HG02642 (cell line): Measurements from ENCODE around the gene EPDR1.
"Not testable (repeated sequence)": the region's sequence is repeated elsewhere in the genome, so short reads cannot be mapped to it uniquely, and the experiment has no call there.

ENCODE experiments used
- ATAC-seq: cut with Tn5 transposase; IDR thresholded peaks from one replicate; pipeline ENCODE4 v1.9.1; 2021; ENCODE audit warnings: mild to moderate bottlenecking; ENCODE audit not compliant: unreplicated experiment, poor library complexity

Gene EPDR1

GRCh38 chr7:37927773-37928444 is 7.5 kb downstream of the EPDR1 start:
- no peak for ATAC-seq

- no peak for ATAC-seq
Measured at GRCh38 chr7:37928878-37929277, 8.4 kb downstream of the EPDR1 start.

DNA sequence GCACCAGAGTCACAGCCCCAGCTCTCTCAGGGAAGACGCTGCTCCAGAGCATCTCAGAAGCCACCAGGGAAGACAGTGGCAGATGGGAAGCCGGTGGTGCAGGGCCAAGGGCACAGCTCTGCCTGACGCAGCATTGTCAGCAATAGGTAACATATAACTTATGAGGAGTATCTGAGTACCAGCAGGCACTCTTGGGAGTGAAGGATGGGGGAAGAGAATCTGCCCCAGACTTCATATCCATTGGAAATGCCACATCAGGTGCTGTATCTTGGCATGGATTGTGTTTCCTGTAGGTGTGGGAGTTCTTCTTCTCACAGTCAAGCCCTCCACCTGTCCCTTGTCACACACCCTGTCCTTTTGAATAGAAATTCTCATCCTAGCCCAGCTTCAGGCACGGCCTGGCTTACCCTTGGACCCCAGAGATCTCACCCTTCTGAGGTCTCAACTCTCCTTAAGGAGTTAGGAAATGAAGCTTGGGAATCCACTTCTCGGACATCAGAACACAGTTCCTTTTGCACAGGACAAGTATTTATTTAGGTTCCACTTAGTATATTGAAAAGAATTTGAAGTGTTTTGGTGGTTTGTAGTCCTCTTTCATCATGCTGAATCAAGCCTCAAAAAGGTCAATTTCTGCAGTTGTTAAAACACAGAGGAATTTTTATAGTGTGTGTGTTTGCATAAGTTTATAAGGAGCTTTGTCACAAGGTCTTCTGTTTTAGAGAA is 9.9 kb downstream of the EPDR1 start:
- ATAC-seq: no peak

DNA sequence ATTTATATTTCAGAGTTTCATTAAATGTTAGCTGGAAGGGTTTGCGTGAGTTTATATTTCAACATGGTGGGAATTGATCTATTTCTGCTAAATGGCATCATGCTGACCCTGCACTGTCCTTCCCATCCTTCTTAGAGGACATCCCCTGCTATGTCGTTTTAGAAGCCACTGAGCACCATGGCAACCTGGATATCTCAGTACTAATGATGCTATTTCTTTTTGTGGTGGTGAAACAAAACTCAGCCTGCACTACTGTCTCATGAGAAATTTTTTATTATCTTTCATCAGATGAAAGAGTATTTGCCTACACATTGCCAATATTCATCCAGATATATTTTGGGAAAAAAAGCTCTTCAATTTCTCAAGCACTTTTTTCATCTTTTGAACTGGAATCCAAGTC is 12.1 kb downstream of the EPDR1 start:
- ATAC-seq: no peak

GRCh38 chr7:37933018-37933566 is 12.7 kb downstream of the EPDR1 start:
- no peak for ATAC-seq

DNA sequence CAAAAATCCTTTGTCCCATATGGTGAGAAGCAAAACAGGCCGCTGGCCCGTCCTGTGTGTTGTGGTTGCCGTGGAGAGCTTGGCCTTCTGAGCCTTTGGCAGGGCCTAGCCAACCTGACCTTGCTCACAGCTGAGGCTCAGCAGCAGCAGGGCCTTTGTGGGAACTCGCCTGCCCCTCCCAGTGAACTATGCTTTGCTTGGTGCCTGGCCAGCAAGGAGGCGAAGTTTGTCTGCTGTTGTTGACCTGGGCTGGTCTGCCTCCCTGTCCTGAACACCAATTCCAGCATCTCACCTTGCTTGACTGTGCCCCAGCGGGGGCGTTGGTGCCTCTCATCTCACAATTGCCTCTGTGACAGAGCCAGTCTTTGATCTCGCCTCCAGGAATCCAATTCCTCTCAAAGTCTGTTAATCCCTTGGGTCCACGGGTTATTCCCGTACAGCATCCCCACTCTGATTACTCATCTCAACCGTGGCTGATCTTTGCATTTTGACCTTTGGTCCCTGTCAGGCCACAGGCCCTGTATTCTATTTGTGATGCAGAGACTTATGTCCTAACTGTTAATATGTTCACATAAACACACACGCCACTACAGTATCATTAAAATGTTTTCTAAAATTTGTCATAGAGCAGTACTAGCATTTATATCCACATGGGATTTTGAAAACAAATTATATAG is 22.6 kb downstream of the EPDR1 start:
- ATAC-seq: no peak

- ATAC-seq: no peak
Measured at GRCh38 chr7:37943905-37944736, 23.7 kb downstream of the EPDR1 start.

- ATAC-seq: no peak
Measured at GRCh38 chr7:37944737-37945054, 24.3 kb downstream of the EPDR1 start.

DNA sequence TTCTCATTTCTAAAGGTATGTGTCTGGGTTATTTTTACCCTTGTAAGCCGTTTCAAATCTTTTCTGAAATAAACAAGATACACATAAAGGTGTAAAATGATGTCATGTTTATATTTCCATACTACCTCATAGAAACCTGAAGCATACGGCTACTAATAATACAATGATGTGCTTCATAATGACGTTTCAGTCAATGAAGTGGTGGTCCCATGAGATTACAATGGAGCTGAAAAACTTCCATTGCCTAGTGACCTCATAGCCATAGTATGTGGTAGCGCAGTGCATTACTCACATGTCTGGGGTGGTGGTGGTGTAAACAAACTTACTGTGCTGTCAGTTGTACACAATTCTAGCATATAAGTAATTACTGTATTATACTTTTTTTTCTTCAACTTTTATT is 24.9 kb downstream of the EPDR1 start:
- no peak for ATAC-seq

DNA sequence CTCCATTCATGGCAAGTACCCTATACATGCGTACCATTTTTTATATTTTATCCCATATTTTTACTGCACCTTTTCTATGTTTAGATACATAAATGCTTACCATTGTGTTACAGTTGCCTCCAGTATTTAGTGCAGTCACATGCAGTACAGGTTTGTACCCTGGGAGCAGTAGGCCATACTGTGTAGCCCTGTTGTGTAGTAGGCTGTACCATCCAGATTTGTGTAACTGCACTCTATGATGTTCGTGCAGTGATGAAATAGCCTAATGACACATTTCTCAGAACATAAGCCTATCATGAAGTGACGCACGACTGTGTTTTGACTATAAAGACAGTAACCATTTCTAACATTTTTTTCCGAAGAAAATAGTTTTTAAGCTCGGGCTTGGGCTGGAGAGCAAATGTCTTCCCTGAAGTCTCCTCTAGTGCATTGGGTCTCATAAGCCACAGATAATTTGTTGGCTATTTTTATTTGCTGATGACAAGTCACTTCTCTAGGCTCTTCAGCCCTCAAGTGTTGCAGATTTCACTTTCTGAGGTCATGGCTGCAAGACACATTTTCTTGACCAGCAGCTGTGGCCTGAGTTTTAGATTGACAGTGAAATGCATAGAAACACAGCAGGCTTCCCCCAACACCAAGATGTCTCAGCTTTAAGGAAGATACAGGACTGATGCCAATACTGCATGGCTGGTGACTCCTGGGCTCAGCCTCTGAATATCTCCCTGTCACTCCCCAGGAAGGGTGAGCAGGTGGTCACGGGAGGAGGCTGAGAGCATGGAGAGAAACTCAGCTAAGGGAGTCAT is 26.9 kb downstream of the EPDR1 start:
- no peak for ATAC-seq

DNA sequence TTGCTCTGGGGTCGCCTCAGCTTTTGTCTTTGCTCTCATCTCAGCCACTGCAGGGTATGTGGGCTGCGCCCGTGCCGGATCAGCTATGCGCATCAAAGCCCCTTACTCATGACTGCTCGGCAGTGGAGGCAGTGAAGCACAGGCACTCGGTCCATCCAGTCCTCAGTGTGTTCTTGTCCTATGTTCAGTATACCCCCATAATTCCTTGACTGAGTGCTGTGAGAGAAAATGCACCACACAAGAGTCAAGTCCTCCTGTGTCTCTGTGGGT is 27.4 kb downstream of the EPDR1 start:
- ATAC-seq: no peak

- no peak for ATAC-seq
Measured at GRCh38 chr7:37952240-37952639, 31.8 kb downstream of the EPDR1 start.

DNA sequence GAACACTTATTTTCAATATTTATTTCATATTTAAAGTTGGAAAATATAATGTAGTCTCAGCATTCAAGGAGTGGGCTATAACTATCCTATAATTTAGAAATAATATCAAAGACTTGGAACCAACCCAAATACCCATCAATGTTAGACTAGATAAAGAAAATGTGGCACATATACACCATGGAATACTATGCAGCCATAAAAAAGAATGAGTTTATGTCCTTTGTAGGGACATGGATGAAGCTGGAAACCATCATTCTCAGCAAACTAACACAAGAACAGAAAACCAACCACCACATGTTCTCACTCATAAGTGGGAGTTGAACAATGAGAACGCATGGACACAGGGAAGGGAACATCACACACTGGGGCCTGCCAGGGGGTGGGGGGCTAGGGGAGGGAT is 33.8 kb downstream of the EPDR1 start:
- not testable (repeated sequence) for ATAC-seq

- ATAC-seq: no peak
Measured at GRCh38 chr7:37956791-37957190, 36.4 kb downstream of the EPDR1 start.

DNA sequence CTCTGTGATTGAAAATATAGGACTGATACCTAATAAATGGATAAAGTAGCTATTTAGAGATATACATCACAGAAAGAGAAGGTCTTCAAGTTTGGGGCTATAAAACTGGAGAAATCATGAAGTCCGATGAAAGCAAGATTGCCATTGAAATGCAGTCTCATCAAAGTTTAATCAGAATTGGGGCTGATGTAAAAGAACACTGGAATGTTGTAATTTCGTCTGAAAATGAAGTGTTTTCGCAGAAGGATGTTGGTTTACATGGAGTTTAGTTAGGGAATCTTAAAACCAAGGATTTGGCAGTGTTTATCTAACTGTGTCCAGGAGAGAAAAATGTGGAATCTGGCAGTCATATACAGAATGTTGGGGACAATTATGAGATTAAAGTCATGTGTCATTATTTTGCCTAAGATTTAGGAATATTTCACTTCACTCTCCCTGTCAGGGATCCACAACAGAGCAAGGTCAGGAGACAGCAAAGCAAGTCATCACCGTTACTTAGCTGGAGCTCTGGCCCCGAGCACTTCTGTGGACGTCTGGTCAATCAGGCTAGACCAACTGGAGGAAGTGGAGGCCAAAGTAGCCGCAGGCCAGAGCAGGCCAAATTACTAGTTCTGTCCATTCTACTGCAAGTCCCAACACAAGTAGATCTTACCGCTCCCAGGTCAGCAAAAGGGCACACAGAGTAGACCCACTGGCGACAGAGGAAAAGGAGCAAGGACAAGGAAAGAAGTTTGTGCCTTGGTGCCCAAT is 37.0 kb downstream of the EPDR1 start:
- no peak for ATAC-seq

- ATAC-seq: no peak
Measured at GRCh38 chr7:37960483-37960882, 40.0 kb downstream of the EPDR1 start.

GRCh38 chr7:37961251-37961650 is 40.8 kb downstream of the EPDR1 start:
- no peak for ATAC-seq

DNA sequence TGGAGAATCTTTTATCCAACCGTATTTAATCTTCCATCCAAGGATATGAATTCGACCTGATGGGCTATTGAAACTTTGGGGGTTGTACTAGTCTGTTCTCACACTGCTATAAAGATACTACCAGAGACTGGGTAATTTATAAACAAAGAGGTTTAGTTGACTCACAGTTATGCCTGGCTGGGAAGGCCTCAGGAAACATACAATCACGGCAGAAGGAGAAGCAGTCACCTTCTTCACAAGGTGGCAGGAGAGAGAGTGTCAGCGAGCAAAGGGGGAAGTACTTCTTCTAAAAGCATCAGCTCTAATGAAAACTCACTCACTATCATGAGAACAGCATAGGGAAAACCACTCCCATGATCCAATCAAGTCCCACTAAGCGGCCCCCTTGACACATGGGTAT is 43.8 kb downstream of the EPDR1 start:
- no peak for ATAC-seq

GRCh38 chr7:37970211-37970610 is 49.8 kb downstream of the EPDR1 start:
- no peak for ATAC-seq
